ENCODE data around the gene PRKCE.
"Not testable (repeated sequence)": the region's sequence is repeated elsewhere in the genome, so short reads cannot be mapped to it uniquely, and the experiment has no call there.

Gene PRKCE

DNA sequence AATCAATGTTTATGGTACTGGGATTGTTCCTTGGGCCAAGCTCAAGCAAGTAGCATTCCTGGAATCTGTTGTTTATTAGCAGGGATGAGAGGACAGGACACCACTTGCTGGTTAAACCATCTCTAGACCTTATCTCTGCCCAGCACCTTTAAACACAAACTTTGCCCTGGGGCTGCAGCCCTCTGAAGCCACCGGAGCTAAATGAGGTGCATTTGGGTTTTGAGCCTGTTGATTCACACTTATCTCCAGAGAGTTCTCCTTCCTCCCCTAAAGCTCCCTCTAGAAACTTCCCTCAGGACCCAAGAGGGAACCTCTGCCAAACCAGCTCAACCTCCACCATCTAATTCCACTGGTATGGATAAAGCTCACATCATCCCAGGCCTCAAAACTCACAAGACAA, 551.0 kb downstream of the PRKCE start:
- no peak for DNase-seq (ENCODE audit: low read depth in 2 of 2, low spot score in 1 of 2)

DNA sequence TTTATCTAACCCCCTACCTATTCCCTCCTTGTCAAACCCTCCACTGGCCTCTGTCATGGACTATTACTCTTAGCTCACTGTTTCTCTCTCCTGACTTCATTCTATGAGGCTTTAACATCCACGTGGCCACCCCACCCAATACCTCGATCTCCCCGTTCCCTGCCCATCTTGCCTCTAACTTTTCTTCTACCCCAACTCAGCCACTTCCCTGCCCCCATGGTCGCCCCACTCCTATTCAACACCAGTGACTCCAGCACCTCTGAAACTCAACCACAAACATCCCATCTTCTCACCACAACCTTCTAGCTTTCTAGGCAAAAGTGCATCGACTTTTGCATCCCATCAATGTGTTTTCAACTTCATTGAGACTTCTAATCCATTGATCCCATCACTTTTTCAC, 551.5 kb downstream of the PRKCE start:
- no peak for DNase-seq (ENCODE audit: low read depth in 2 of 2, low spot score in 1 of 2)

DNA sequence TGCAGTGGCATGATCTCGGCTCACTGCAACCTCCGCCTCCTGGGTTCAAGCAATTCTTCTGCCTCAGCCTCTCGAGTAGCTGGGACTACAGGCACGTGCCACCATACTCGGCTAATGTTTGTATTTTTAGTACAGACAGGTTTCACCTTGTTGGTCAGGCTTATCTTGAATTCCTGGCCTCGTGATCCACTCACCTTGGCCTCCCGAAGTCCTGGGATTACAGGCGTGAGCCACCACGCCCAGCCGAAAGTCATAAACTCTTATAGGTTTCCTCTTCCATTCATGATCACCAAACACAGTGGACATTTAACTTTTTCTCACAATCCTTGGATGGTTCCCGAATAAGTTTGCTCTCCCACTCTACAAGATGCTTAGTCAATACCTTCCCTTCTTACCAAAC, 552.2 kb downstream of the PRKCE start:
- not testable (repeated sequence) for DNase-seq (ENCODE audit: low read depth in 2 of 2, low spot score in 1 of 2)

DNA sequence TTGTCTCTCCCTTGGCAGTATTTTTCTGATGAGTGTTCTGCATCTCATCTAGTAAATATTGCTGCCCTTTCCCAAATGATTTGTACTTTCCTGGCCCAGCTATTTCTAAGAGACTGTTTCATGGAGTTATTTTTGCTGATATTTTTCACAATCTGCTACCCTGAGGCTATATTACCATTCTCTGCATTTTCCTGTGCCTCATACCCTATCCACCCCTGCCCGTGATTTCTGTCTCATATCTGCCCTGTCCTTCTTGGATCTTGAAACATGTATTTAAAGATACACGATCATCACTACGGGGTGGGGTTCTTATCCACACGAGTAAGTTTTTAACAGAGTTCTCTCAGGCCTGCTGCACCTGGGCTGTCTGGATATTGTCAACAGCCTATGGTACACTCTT, 556.1 kb downstream of the PRKCE start:
- DNase-seq (ENCODE audit: low read depth in 2 of 2, low spot score in 1 of 2), result no peak

DNA sequence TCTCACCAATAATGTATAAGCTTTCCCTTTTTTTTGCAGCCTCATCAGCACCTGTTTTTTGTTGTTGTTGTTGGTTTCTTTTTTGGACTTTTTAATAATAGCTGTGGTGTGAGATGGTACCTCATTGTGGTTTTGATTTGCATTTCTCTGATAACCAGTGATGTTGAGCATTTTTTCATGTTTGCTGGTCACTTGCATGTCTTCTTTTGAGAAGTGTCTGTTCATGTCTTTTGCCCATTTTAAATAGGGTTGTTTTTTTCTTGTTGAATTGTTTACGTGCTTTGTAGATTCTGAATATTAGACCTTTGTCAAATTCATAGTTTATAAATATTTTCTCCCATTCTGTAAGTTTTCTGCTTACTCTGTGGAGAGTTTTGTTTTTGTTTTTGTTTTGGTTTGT, 557.3 kb downstream of the PRKCE start:
- no peak for DNase-seq (ENCODE audit: low read depth in 2 of 2, low spot score in 1 of 2)

DNA sequence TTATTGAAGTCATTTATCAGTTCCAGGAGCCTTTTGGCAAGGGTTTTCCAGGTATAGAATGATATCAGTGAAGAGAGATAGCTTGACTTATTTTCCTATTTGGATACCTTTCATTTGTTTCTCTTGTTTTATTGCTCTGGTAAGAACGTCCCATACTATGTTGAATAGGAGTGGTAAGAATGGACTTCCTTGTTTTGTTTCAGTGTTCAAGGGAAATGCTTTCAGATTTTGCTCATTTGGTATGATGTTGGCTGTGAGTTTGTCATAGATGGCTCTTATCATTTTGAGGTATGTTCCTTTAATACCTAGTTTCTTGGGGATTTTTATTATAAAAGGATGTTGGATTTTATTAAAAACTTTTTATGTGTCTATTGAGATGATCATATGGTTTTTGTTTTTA, 558.6 kb downstream of the PRKCE start:
- DNase-seq (ENCODE audit: low read depth in 2 of 2, low spot score in 1 of 2), result no peak

DNA sequence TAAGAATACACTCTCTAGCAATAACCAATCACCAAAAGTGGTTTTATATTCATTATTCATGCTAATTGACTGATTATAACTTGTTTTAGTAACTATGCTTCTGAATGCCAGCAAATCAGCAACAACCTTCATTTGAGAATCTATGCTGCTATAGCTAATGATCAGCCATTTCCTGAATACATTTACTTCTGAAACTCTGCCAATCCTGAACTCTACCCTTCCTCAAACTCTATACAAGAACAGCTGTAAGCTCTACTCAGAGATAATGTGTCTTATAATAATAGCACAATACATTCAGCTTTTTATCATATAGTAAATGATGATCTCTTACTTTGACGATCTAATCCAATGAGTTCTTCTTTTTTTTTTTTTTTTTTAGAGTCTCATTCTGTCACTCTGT, 560.0 kb downstream of the PRKCE start:
- DNase-seq (ENCODE audit: low read depth in 2 of 2, low spot score in 1 of 2), result no peak

DNA sequence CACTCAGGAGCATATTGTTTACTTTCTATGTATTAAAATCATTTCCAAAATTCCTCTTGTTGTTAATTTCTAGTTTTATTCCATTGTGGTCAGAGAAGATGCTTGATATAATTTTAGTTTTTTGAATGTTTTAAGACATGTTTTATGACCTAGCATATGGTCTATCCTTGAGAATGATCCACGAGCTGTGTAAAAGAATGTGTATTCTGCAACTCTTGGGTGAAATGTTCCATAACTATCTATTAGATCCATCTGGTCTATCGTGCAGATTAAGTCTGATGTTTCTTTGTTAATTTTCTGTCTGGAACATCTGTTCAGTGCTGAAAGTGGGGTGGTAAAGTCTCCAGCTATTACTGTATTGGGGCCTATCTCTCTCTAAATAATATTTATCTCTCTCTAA, 562.4 kb downstream of the PRKCE start:
- DNase-seq (ENCODE audit: low read depth in 2 of 2, low spot score in 1 of 2), result no peak

DNA sequence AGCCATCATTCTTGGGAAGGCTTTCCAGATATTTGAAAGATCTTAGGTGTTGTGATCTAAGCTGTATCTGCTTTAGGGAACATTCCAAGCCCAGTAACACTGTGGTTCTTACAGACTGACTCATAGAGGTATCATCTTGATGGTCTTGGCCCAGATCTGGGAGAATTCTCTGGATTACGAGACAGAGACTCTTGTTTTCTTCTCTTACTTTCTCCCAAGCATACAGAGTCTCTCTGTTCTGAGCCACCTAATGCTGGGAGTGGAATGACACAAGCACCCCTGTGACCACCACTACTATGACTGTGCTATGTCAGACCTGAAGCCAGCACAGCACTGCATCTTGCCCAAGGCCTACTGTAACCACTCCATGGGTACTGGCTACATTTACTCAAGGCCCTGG, 564.7 kb downstream of the PRKCE start:
- no peak for DNase-seq (ENCODE audit: low read depth in 2 of 2, low spot score in 1 of 2)

DNA sequence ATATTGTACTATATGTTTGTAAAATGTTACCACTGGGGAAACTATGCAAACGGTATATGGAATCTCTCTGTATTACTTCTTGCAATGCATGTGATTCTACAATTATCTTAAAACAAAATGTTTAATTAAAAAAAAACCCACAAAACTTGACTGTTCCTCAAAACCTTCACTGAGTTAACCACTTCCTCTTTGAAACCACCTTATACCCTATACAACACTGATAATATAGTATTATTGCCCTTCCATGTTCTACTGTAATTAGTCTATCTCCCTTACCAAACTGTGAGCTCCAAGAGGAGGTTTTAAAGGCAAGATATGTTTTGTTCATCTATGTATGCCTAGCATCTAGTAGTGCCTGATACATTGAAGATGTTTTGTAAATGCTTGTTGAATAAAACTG, 572.0 kb downstream of the PRKCE start:
- DNase-seq (ENCODE audit: low read depth in 2 of 2, low spot score in 1 of 2), result not testable (repeated sequence)

DNA sequence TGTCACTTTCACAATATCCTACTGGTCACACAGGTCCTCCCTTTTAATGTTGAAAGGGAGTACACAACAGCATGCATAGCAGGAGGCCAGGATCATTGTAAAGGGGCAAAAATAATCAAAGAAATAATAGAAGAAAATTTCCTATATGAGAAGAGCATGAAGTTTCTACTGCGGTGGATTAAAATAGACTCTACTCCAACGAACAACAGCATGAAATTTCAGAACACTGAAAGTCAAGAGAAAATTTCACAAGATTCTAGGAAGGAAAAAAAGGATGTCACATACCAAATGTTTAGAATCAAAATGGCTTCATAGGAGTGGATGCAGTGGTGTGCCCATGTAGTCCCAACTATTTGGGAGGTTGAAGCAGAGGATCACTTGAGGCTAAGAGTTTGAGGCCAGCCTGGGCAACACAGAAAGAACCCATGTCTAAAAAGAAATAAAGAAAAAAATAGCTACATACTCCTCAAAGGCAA, 573.7 kb downstream of the PRKCE start:
- no peak for DNase-seq (ENCODE audit: low read depth in 2 of 2, low spot score in 1 of 2)

DNA sequence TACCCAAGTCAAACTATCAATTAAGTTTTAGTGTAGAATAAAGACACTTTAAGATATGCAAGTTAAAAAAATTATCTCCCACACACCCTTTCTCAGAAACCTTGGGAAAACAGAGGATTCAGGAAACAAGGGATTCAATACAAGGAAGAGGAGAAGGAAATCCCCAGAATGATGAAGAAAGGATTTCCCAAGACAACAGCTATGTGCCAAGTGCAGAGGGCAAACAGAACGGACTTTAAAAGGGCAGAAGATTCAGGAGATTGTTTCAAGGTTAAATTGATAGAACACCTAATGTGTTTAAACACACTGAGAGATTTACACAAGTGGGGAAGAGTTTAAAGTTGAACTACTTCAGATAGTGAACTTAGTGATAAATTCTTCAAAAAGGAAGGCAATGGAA, 574.3 kb downstream of the PRKCE start:
- DNase-seq (ENCODE audit: low read depth in 2 of 2, low spot score in 1 of 2), result no peak

DNA sequence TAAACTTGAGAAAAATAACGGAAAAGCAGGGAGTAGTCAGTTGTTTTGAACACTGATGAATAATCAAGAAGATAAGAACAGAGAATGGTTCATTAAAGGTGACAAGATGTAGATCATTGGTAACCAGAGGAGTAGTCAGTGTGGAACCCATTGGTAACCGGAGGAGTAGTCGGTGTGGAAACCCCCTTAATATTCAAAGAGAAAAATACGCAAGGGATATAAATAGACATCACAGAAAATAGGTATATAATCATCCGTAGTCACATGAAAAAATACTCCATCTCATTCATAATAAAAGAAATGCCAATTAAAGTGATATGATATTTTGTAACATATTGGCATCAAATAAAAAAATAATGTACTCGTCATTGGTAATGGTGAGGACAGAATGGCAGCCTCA, 575.1 kb downstream of the PRKCE start:
- DNase-seq (ENCODE audit: low read depth in 2 of 2, low spot score in 1 of 2), result no peak

DNA sequence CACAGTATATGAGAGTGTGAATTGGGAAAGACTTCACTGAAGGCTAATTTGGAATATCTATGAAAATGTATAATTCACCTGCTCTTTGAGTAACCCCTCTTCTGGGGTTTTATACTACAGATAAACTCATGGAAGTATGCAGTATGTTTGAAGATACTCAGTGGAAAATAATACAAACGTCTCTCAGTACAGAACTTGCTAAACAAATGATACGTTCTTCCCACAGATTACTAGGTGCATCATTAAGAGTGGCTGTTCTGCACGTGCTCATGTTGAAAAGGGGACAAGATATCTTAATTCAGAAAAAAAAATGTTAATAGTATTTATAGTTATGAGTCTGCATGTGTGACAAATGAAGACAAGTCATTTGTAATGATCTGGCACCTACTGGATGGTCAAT, 575.5 kb downstream of the PRKCE start:
- no peak for DNase-seq (ENCODE audit: low read depth in 2 of 2, low spot score in 1 of 2)

DNA sequence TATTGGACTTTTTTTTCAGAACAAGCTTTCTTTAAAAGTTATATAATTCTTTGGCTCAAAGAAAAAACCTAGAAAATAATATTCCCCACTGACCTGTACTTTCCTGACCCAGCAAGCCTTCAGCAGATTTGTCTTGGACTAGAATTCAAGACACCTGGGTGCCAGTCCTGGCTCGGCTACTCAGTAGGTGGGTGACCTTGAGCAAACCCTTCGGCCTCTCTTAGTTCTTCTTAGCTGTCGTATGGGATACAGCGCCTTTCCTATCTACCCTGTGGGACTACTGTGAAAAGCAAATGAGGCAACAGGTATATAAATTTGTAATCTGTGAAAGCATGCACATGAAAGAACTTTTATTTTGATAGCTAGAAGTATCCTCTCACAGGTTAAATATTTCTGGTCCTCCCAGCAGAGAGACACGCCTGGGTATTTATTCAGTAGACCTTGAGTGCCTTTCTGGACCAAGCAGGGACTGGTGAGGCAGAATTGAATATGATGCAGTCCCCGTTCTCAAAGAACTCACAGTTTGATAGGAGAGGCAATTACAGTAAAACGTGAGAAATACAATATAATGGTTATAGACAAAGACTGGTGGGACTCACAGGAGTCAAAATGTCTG, 576.3 kb downstream of the PRKCE start:
- DNase-seq (ENCODE audit: low read depth in 2 of 2, low spot score in 1 of 2), result no peak

DNA sequence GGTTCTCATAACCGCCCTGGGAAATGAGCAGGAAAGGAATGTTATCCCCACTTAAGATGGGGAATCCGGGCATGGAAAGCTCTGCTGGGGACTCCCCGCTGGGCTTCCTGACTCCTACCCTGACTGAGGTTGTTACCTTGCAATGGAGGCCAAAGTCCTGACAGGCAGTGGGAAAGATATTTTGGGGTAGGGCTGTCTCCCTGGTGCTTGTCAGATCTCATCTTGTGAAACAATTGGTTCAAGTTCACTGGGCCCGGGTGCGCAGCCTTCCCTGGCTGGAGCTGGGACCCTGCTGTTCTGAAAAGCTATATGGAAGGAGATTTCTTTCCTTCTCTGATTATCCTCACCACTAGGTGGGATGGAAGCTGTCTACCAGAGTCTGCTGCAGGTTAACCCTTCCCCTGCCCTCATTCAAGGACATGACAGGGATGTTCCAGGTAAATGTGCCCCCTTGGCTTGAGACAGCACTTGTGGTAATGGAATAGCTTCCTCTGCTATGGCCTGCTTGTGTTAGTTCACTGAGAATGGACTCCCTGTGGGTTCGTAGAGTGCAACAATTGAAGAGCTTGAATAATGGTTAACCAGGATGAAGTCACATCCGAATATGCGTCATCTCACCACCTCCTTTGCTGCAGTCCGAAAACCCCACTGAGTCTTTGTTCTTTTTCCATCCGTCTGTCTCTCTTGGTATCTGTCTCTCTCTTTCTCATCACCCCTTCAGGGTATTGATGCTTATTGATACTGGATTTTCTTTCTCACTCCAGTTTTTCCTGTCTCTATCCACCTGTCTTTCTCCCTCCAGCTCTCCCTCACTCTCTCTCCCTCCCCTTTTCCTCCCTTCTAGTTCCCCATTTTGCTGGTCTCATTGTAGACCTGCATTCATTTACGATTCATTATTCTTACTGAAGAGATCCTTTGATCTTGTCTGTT, 577.9 kb downstream of the PRKCE start:
- no peak for DNase-seq (ENCODE audit: low read depth in 2 of 2, low spot score in 1 of 2)

DNA sequence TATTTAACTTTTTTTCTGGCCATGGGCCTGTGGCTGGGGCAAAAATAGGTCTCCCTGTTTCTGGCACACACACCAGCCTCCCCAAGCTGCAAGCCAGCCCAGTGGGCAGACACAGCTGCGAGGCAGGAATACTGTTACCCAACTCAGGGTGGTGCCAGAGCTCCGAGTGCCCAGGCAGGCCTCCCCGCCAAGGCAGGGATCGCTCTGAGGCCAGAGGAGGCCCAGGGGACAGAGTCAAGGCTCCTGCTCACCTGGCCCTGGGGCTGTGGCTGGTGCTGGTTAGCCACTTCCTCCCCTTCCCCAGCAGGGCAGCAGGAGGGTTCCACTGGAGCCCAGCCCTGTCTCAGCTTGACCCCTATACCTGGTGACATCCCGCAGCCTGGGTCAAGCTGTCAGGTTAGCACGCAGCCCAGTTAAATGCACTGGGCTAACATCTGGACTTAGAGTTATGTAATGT, 578.7 kb downstream of the PRKCE start:
- DNase-seq (ENCODE audit: low read depth in 2 of 2, low spot score in 1 of 2), result no peak

DNA sequence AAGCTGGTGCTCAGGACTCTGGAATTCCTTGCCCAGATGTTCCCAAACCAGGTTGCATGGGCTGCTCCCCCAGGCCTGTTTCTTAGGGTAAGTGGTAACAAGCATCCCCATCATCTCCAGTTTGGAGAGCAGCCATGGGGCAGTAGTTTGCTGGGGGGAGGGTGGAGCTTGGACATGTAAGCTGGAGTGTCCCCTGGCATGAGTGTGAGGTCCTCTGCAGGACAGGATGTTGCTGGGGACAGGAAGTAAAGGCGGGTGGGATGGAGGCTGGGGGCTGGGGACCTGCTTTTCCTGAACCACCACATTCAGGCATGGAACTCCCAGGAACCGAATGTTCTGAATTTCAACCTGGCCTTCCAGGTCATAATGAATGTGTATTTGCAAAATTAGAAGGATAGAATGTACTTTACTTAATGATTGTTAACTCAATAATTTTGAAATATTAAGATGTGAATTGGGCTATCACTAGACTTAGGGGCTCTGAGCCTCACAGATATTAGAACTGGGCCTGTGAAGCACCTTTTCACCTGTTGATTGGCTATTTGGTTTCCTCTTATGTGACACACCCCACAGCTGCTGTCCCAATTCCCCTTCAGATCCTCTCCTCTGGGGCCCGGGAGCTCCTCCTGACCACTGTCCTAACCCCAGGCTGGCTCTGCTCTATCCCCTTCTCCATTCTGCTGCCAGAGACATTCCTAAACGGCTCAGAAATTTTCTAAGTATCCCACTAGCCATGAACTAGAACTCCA, 579.4 kb downstream of the PRKCE start:
- no peak for DNase-seq (ENCODE audit: low read depth in 2 of 2, low spot score in 1 of 2)

DNA sequence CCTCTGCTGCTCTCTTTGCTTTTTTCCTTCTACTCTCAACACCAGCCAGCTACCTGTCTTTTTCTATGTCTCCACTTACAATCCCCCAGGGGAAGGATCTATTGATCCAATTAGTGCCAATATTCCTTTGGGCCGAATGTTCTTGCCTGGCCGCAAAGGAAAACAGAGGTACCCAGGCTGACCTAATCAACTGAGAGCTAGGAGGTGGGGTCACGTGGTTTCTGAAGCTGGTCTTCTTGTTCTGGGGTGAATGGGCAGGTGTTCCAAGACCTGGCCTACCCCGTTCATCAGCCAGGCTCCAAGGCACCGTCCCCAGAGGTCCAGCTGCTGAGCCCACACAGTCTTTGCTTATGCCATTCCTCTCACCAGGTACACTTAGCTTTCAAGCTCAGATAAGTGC, 580.2 kb downstream of the PRKCE start:
- DNase-seq (ENCODE audit: low read depth in 2 of 2, low spot score in 1 of 2), result no peak

DNA sequence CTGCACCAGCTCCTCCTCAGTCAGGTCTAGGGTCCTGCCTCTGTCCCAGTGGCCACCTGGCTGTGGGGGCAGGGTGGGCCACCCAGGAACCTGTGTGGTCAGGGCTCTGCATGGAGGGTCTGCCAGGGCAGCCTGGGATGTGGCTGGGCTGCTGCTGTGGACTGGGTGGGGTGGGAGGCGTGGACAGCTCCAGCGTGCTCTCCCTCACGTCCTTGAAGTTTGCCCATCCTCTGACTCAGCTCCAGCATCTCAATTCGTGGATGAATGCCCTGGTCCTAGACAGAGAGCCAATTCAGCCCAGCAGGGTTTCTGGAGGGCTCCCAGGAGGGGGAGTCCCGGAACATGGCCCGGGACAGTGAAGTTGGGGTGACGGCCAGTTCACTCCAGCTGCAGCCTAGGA, 581.4 kb downstream of the PRKCE start:
- no peak for DNase-seq (ENCODE audit: low read depth in 2 of 2, low spot score in 1 of 2)

DNA sequence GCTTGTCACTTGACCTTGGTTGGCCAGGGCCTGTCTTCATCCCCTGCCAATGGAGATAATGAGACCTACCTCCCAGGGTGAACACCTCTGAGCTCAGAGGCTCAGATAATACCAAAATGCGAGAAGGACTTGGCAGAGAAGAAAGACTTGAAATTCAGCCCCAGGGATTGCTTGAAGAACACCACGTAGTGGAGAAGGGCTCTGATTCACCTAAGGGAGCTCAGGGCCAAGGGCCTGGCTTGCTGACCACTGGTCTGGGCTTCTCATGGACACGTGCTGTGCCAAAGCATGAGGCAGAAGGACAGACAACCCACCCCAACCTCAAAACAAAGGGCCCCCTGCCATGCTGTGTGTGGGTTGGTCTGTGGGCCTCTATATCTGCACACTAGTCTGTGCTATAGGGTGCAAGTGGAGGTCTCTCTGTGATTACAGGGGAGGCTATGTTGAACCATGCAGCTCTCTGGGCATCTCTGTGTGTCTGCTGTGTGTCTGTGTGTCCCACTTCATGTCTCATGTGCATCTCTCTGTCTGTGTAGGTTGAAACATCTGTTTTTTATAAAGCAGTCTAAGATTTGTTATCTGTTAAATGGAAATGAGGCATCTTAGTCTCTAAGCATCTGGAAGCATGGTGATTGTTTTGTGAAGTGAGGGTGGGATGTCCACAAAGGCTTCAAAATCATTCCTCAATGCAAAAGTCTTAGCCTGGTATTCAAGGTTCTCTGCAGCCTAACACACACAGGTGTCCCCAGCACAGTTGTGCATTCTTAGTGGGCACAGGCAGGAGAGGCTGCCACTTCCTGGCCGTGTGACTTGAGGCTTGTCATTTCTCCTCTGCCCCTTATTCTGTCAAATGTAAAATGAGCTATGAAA, 584.8 kb downstream of the PRKCE start:
- no peak for DNase-seq (ENCODE audit: low read depth in 2 of 2, low spot score in 1 of 2)
